Activated T-cell treated with anti-CD3 and anti-CD28 coated beads, Interleukin-2, amount 50 U/mL, for 1 hour (primary cell): ENCODE results near the gene CDH13.

Experiments used
- DNase-seq: peaks from one replicate; pipeline ENCODE4 v3.0.0-alpha.2; 2020

CDH13 gene

DNA sequence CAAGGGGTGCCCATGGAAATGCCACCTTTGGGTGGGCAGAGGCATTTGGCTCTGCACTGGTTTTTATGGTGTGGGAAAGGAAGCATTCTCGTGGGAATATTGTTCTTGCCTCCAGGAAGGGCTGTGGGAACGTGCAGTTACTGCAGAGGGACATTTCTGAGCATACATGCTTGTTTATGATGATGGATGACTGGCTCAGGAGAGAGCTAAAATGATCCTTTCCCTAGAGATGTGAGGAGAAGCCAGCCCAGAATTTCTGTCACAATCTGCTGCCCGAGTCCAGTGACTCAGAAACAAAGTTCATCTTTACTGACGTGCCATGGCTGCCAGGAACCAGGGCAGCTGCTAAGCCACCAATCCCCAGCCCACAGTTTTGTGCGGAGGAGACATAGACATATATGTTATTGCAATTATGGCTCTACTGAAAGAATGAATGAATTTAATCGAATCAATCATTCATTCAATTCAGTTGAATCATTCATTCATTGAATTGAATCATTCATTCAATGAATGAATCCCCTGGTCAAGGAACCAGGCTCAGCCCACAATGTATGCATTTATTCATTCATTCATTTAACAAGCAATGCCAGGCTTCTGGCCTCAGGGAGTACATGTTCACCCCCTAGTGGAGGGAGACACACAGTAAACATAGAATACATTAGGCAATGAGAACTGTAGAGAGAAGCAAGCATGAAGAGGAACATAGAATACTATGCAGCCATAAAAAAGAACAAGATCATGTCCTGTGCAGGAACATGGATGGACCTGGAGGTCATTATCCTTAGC is 766.6 kb downstream of the CDH13 start:
- DNase-seq: no peak

DNA sequence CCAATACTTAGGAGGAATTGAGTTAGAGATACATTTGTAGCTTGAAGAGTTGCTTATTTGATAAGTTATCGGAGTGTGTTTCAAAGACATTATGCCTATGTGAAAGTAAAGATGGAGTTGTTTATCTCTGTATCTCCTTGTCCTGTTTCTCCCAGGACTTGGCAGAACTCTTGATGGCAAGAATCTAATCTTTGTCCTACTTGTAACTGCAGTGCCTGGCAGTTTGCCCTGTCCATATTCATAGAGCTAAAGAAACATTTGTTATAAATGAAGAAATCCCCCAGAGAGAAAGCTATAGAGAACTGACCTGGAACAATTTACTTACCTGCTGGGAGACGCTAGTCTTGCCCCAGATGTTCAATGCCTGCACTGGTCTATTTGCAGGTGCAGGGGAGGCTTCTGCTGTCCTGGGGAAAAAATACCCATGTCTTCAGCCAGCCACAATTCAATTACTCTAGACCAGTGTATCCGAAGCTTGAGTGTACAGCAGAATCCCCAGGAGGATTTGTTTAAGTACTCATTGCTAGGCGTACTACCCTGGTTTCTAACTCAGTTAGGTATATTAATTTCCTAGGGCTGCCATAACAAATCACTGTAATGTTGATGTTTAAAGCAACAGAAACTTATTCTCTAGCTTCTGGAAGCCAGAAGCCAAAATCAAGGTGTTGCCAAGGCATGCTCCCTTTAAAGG is 771.0 kb downstream of the CDH13 start:
- DNase-seq: no peak

DNA sequence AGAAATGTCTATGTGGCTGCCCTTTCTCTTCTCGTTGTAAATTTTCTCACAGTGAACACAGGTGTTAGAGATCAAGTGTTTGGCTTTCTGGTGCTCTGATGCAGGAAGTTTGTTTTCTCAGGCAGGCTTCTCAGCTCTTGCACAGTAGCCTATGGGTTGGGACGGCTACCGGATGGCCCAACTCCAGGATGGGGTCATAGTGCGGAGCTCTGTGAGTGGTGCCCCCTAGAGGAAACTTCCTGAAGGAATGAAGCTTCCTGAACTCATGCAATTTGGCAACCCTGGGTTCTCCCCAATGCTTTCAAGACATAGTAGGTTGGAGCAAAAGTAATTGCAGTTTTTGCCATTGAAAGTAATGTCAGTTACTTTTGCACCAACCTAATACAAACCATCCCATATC is 773.5 kb downstream of the CDH13 start:
- no peak for DNase-seq

DNA sequence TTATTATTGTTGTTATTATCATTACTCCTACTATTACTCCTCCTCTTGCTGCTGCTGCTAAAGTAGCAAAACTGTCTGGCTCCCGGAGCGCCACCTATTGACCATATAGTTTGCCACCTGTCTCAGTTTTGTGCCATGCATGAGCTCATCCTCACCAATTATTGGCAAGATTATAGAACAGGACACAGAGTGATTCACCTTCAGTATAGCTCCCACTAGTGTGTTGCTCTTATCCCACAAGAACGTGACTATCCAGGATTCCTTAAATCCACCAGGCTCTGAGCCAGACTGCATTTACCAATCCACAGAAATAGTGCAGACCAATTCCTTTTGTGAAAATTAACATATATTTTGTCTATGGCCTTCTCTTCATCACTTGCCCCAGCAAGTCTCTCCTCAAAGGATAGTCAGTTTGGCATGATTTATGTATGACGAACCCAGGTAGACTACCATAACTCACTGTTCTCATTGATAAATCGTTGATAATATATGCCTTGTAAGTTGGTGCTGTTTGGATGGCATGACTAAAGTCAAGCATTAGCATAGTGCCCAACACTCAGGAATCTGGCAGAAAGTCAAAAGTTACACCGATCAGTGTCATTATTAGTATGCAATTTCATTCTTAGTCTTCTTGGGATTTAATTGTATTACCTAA is 775.5 kb downstream of the CDH13 start:
- DNase-seq: no peak

DNA sequence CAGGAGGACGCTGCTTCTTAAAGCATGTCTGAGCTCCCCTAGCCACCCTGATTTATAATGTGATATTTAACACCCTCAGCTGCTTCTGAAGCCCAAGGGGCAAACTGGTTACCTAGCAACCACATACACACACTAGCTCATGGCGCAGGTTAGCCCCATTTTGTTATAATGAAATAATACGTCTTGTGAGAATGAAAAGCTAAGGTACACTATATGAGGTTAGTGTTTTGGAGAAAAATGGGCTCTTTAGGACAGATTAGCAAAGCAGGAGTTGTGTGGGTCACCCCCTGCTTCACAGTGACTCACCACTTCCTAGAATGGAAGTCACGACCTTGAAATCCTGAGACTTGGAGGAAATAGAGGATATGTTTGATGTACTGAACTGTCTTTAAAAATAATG is 776.2 kb downstream of the CDH13 start:
- DNase-seq: no peak

DNA sequence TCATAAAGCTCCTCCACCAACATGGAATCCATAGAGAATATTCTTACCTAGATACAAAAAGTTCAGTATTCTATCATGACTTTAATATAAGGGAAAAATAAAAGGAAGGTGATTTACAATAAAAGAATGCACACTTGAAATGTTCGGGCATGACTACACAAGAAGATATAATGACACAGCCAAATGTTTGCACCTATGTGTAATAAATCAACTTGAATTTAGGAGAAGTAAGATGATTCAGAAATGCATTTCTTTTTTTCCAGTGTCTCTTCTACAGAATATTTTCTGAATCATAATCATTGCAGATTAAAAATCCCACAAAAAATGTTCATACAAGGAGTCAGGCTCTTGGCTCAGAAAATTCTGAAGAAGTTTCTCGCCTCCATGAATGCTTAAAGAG is 777.0 kb downstream of the CDH13 start:
- no peak for DNase-seq

DNA sequence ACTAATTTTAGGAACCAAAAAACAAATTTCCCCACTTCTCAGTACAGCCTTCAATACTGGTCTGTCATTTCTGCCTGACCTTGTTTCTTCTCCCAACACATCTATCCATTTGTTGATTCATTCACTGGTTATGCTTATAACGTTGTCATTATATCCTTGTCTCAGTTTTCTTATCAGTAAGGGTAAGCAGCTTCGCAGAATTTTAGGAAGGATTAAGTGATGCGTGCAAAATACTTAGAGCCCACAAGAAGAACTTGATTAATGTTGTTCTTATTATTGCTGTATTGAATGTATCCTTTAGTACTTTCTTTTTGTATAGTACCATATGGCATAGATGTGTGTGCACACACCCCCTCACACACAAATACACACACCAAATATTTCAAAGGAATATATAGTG is 777.5 kb downstream of the CDH13 start:
- DNase-seq: no peak

DNA sequence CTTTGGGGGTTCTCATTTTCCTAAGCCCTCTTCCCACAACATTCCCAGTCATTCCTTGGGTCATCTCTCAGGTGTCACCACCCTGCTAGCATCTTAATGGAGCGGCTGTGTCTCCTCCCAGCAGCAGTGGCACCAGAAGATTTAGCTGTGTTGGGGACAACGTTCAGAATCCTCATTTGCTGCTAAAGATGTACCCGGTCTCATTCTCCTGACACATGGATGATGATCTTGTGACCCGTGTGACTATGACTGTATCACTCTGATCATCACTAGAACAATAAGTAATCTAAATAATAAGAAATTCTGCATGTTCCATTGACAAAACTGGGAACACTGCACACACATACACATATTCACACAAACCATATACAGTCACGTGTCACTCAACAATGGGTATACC is 781.2 kb downstream of the CDH13 start:
- DNase-seq: no peak

DNA sequence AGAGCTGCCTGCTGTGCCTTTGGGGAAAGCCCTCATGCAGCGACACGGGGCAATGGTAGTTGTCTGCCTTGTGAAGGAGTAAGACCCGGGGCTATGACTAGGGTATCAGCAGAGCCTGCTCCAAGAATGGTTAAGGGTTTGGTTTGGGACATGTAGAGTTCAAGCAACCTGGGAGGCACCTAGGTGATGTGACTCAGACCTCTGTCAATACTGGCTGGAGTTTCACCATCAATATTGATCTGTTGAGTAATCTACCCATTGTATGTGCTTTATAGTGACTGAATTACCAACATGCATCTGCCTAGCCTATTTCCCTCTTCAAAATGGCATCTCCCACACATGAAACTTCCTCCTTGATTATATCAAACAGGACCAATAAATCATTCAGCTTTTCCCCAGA is 782.6 kb downstream of the CDH13 start:
- no peak for DNase-seq

DNA sequence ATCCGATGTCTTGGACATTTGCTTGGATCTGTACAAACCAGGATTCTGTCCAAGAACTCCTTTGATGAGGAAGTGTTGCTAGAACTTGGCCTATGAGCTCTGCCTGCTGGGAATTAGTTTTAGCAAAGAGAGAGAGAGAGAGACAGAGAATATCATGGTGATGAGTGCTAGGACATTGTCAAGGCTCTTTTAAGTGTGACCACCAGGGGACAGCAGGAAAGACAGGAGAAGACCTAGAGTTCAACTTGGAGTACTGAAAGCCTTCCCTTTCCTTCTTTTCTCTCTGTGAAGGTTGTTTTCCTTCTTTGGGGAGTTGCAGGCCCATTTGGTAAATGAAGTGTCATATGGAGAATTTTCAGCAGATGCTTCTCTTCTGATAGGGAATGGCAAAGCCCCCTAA is 791.8 kb downstream of the CDH13 start:
- DNase-seq: no peak

DNA sequence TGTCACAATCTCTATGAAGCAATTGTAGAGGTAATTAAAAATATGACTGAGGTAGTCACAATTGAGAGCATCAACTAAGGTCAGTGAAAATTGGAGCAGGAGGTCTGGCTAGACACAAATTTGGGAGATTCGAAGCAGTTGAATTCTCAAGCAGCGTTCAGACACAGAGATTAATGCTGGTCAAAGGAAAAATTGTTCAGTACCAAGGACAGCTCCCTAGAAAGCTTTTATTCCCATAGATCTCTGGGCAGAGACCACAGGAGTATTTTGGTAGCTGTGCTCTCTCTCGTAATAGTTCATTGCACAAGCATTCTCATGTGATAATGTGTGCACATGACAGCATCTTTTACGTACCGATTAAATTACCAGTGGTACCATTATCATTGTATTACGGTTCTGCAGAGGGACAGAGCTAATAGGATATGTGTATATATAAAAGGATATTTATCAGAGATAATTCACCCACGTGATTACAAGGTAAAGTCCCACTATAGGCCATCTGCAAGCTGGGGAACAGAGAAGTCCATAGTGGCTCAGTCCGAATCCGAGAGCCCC is 793.5 kb downstream of the CDH13 start:
- DNase-seq: no peak

DNA sequence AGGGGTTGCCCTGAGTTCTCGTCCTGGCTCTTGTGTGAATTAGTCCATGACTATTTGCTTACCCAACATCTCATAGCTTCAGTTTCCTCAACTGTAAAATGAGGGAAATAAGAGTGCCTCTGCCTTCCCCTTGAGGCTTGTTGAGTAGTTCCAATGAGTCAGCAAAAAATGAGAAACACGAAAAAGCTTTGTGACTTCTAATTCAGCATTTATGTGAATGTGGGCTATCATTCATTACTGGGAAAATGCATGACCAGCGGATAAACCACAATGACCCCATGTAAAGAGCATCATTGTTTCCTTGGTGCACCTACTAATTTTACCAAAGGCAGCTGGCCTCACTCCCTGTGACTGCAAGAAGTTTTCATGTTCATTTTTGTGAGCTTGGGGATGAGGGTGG is 806.4 kb downstream of the CDH13 start:
- DNase-seq: no peak

DNA sequence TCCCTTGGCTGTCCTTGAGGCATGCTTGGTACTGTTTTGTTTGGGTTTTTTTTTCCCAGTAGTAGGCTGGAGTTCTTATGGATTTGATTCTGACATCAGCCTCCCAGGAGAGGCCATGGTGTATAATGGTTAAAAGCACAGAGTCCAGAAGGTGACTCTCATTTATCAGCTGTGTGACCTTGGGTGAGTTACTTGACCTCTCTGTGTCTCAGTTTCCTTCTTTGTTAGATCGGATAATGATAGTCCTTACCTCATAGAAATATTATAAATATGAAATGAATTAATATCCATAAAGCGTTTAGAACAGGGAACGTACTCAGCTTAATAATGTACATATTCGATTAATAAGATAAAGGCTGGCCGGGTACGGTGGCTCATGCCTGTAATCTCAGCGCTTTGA is 810.3 kb downstream of the CDH13 start:
- DNase-seq: no peak

DNA sequence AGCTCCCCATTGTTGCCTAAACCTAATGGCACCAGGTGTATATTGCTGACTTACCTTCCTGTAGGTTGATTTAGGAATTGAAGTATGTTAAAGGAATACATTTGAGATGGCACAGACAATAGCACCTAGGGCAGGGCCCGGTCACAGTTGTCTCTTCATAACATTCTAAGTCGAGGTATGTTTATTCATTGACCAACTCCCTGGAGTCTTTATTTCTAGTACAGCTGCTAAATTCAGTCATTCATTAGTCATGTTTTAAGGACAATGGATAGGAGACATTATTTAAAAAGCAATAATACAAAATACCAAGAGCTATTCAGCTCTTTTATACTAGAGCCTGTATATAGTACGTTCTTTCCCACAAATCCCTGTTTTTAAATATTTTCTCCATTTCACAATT is 811.6 kb downstream of the CDH13 start:
- DNase-seq: no peak

DNA sequence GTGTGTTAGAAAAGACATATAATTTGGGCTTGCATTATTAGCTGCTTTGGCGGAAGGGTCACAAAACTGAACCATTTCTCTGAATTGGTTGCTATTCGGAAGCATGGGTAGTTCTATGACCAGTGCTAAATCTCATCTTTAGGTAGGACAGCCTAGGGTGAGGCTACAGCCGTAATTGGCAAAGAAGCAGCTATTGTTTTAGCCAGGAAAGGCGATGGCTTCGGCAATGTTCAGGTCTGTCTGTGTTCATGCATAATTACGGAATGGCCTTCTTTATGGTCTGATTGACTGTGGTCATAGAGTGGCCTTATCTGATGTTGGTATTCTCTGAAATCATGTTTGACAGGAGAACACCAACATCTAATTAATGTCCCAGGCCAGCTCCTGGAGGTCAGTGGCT is 812.6 kb downstream of the CDH13 start:
- no peak for DNase-seq

DNA sequence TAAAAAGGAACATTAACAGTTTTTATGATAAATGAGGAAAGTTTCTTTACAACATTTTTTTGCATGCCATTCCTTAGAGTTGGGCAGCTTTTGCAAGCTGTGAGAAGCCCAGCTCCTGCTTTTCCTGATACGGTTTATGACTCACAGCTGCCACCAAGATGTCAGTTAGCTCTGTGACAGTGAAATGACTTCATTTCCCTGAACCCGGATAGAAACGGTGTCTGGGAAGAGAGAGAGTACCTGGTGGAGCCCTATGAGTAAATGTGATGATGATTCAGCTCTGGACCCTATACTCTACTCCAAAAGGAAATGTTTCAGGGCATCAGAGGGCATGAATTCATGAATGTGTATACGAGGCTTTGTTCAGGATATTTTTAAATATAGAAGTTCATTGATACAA is 814.7 kb downstream of the CDH13 start:
- no peak for DNase-seq

DNA sequence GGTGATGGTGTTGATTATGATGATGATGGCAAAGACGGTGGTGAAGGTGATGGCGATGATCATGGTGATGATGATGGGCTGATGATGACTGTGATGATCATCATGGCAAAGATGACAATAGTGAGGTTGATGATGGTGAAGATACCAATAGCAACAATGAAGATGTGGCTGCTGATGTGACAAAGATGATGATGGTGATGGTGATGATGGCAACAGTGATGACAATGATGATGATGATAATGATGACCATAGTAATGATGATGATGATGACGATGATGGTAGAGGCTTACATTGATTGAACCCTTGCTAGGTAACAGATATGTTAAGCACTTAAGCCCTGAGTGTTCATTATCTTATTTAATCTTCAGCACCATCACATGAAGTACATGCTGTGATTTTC is 817.2 kb downstream of the CDH13 start:
- no peak for DNase-seq

DNA sequence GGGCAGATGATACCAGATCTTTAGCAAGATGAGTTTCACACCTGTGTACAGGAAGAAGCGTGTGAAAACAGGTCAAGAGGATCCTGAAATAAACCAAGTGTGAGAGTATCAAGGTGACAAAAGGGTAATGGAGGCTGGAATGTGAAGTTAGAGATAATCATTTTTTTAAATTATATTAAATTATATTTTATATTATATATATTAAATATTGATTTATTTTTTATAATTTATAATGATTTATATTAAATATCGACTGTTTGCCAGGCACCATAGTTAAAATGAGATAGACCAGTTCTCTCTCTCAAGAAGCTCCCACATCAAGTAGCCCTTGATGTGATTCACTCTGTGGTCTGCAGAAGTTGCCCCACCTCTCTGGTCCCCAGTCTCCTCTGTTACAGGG is 820.8 kb downstream of the CDH13 start:
- DNase-seq: no peak

DNA sequence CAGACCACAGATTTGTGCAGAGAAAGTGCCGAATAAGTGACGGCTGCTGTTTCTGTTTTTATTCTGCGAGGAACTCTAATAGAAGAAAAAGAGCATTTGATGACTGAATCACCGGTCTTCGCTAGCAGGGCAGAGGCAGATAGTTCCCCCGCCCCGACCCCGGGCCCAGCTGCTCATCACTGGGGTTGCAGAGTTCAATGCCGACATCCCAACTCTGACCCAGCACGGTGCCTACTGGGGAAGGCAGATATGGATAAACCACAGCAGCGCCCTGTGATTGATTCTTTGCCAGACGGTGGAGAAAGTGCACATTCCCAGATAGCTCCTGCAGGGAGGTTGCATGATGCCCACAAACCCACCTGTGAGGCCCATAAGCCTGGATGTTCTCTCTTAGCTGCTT is 823.1 kb downstream of the CDH13 start:
- DNase-seq: no peak

DNA sequence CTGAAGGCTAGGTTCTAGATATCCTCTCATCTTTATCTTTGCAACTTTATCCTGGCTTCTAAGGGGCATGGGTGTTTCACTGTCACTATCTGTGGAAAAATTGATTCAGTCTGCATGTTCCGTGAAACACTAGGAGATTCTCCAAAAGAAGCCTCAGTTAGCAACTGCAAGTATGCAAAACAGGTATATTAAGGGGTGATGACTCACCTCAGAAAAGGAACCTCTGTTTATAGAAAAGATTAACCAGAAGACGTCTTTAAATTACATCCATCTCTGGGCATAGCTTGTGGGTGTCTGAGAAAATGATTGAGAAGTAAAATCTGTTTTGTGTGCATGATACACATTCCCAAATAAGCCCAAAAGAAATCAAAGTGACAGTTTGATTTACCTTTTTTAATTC is 827.2 kb downstream of the CDH13 start:
- no peak for DNase-seq

DNA sequence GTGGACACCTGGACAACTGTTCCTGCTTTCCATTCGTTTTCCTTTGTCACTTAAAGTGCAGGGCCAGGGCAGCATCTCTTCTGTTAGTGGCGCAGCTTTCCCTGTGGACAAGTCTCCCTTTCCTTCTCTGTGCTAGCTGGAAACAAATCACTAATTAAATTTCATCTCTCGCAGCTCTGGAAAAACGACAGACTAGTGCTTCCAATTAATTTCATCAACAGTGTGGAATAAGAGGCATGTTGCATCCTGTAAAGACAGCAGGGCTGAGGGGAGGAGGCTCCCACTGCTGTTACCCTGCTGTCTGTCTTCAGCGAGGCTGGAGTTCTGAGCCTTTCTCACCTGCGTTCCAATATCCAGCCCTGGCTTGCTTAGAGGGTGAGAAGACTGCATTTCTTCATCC is 828.9 kb downstream of the CDH13 start:
- no peak for DNase-seq

DNA sequence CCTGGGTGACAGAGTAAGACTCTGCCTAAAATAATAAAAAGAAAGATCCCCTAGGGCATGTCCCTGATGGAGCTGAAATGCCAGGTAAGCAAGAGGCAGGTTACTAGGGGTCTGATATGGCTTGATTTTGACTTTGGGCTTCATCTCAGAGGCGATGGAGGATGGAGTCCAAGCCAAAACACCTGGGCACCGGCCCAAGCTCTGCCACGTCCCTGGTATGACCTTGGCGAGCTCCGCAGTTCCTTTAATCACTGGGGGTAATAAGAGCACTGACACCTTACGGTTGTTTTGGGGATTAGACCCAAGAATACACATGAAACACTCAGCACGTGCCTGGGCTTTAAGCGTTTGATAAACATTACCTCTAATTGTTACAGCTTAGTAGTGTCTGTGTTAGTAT is 830.2 kb downstream of the CDH13 start:
- DNase-seq: no peak

DNA sequence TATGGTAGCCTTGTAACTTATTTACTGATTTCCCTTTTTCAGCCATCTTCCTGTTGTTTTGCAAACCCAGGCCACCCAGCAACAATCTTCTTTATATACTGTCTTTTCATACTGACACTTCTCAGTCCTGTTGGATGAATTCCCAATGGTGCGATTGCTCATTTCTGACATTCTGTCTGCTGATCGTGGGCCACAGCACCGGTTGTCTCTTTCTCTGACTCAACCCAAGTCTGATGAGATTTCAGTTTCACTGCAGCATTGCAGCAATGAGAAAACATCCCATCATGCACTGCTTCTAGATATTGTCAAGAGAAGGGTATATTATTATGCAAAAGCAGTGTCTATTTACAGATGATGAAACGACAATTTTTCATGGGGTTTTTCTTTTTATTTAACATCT is 831.8 kb downstream of the CDH13 start:
- DNase-seq: no peak

DNA sequence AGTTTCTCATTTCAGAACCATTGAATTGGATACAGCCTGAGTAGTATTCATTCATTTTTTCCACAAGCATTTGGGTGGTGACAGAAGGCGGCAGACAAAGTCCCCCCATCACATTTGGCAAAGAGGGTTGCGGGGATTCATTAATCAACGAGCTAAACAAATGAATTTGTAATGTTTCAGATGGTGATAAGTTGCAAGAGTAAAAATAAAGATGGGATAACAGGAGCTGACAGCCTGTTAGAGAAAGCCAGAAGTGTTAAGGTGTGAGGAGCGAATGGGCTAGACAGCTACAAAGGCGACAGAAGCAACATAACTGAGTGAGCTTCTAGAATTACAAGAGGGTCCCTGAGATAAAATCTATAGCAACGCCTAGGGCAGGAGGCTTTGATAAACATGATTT is 838.2 kb downstream of the CDH13 start:
- DNase-seq: no peak
